HepG2 (cell line): ENCODE results near the gene PGAP3. TPM values are rescaled to one million over a fixed set of nuclear protein-coding genes. Genes with fewer than 3 reads are reported as not detected.

Source experiments
- AFF4 ChIP-seq: sonication (generic); formaldehyde crosslinking; IDR thresholded peaks from 2 replicates; pipeline ENCODE4 v1.4.0; 2020; ENCODE audit warnings: missing genetic modification reagents
- ARHGAP35 ChIP-seq: sonication (generic); formaldehyde crosslinking; IDR thresholded peaks from 2 replicates; pipeline ENCODE4 v1.9.0; 2022; ENCODE audit warnings: mild to moderate bottlenecking, inconsistent platforms, moderate library complexity, missing genetic modification reagents, borderline replicate concordance
- CSRNP1 ChIP-seq: sonication (generic); formaldehyde crosslinking; IDR thresholded peaks from 2 replicates; pipeline ENCODE4 v1.8.1; 2023; ENCODE audit warnings: mild to moderate bottlenecking, missing genetic modification reagents
- GLMP ChIP-seq: sonication (generic); formaldehyde crosslinking; IDR thresholded peaks from 2 replicates; pipeline ENCODE4 v1.9.0; 2021; ENCODE audit warnings: missing genetic modification reagents, mild to moderate bottlenecking, borderline replicate concordance
- NBN ChIP-seq: fragments of 450-650 bp; conservative IDR thresholded peaks from 2 replicates; pipeline ENCODE4 v1.6.1; 2017
- TAF1 ChIP-seq: sonication (generic); formaldehyde crosslinking; IDR thresholded peaks from 2 replicates; pipeline ENCODE4 v1.4.0; 2020; ENCODE audit warnings: missing genetic modification reagents
- ZNF609 ChIP-seq: sonication (generic); formaldehyde crosslinking; IDR thresholded peaks from 2 replicates; pipeline ENCODE4 v1.4.0; 2020; ENCODE audit warnings: mild to moderate bottlenecking, missing genetic modification reagents, borderline replicate concordance
- ZSCAN12 ChIP-seq: sonication (generic); formaldehyde crosslinking; IDR thresholded peaks from 2 replicates; pipeline ENCODE4 v1.9.0; 2021; ENCODE audit warnings: mild to moderate bottlenecking, missing genetic modification reagents
- polyA plus RNA-seq, 8 experiments: library from polyadenylated mRNA; depleted of rRNA in 3 of 8; stranded (reverse) in 7 of 8; unstranded in 1 of 8; fragments of >200 nt; fragmentation: Illumina TruSeq in 4 of 8; extraction: Trizol in 4 of 8; gene quantifications; 2 replicates each; pipeline versions ENCODE4 v1.2.1 to v1.2.3, GENCODE V29; 2011 to 2016; ENCODE audit warnings: low read depth in 4 of 8, missing spikeins in 1 of 8, mixed read lengths in 1 of 8; ENCODE audit not compliant: insufficient read depth in 1 of 8
- total RNA-seq, 5 experiments: library from RNA; depleted of rRNA; stranded (reverse); fragments of >200 nt; fragmentation: Illumina TruSeq; extraction: Trizol; gene quantifications; 2 replicates each; pipeline ENCODE4 v1.2.3, GENCODE V29; 2016; ENCODE audit warnings: low read depth in 1 of 5

PGAP3 gene
- total and polyA plus RNA-seq, 2 of the 13 experiments (the other 11 are each of a cell fraction or from before 2014, with no cell fraction given): 11.9 to 14.6 TPM

- TF ChIP-seq AFF4 (no peak), GLMP (CRISPR knock-in tag) (no peak), ZSCAN12 (CRISPR knock-in tag) (no peak), ZNF609 (CRISPR knock-in tag) (no peak), TAF1 (CRISPR knock-in tag) (no peak), CSRNP1 (CRISPR knock-in tag) (no peak), ARHGAP35 (no peak), NBN (no peak)
Observed at GRCh38 chr17:39623356-39623950, 64.4 kb downstream of the PGAP3 start (continued).
